OCI-M1 (cell line): ENCODE data around the gene RPL37A.
"Not testable (repeated sequence)": the region's sequence is repeated elsewhere in the genome, so short reads cannot be mapped to it uniquely, and the experiment has no call there.

Source experiments
- DNase-seq: peaks from one replicate; lab custom pipeline; 2025; lab: John Stamatoyannopoulos, UW

RPL37A gene

DNA sequence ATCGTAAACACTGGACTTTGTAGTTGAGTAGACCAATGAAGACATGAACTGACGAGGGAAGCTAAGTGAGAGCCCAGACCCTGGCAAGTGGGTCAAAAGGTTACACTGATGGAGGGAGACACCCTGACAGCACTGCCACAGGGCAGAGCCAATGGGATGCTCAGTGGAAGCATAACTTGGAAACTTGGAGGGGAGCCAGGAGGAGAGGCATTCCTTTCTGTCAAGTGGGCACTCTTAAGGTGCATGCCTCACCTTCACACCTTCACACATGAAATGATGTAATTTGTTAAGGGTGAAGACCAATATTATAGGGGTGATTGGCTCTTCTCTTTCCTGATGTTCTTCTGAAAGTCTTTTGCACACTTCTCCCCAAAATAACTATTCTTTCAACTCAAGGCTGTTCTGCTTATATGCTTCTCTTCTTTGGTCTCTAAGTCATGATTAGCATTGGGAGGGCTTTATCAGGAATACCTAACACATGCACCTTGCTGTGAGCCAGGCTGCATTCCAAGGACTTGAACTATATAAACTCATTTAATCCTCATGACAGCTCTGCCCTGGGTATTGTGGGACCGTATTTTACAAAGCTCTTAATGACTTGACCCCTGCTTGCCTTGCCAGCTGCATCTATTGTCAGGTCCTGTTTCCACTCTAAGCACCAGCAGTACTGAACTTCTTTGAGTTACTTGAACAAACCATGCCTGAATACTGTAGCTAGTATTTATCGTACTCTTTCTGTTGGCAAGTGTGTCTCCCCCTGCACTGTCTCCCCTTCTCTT, 19.0 kb downstream of the RPL37A start:
- no peak for DNase-seq

DNA sequence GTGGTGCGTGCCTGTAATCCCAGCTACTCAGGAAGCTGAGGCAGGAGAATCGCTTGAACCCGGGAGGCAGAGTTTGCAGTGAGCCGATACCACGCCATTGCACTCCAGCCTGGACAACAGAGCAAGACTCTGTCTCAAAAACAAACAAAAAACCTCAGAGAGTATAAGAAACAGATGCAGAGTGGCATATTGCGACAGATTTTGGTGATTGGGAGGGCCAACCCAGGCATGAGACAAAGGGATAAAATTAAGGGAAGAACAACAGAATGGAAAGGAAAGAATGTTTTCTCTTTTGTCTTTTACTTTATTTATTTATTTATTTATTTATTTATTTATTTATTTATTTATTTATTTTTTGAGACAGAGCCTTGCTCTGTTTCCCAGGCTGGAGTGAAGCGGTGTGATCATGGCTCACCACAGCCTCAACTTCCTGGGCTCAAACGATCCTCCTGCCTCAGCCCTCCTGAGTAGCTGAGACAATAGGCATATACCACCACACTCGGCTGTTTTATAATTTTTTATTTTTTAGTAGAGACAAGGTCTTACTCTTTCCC, 20.0 kb downstream of the RPL37A start:
- DNase-seq, result not testable (repeated sequence)

DNA sequence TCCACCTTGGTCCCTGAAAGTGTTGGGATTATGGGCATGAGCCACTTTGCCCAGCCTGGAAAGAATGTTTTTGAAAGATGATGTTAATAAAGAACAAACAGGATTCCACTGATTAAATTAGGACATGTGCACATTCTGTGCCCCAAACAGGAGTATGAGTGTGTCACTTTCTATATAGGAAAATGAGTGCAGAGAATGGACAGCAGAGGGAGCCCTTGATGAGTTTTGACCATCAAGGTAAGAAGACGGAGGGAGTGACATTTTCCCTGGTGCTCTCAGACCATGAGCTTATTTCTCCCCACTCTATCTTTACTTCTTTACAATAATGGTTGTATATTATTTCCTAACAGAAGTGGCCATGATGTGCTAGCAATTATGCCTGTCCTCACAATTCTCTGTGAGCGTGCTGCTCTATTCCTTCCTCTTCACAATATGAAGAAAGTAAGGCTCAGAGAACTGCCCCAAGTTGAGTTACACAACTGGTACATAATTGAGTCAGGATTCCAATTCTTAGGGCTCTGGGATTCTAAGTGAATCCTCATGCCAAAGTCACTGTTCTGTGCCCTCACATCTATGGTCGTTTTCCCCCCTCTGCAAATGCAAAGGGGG, 20.6 kb downstream of the RPL37A start:
- DNase-seq, result peak; percentile 85

DNA sequence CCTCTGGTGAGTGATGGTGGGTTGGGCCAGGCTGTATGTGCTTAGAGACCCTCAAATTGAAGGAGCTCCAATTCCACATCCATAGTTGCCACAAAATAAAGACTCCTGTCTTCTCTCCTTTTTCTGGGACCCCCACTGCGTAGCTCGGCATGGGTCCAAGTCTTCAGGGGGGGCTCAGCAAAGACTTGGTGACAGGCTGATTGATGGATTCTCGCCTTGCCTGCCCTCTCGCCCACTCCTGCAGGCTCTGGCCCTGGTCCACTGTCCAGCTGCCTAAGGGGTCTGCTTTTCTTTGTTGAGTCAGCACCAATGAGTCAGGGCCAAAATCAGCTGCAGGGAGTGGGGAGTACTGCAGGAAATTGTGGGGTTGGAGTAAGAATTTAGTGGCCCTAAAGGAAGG, 21.5 kb downstream of the RPL37A start:
- no peak for DNase-seq

DNA sequence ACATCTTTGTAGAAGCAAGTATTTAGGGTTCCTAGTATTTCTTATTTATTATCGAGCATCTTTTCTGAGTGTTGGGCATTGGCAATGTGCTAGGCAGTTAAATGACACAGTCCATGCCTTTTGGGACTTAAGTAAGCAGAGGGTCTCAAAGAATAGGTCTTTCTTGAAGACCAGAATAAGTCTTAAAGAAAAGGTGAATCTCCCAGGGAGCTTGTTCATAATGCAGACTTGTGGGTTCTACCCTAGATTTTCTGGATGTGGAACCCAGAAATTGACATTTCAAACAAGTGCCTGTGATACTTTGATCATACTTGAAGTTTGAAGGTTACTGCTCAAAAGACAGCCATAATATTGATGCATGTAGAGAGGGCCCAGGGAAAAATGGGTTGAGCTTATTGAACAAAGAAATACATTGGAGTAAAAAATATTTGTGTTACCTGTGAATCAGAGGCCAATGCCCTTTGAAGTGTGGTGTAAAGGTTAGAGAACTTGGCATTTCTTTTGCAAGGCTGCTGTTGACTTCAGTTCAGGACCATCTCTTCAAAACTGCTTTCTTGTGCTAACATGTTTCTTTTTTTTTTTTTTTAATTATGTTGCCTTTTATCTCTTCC, 24.4 kb downstream of the RPL37A start:
- DNase-seq, result no peak

DNA sequence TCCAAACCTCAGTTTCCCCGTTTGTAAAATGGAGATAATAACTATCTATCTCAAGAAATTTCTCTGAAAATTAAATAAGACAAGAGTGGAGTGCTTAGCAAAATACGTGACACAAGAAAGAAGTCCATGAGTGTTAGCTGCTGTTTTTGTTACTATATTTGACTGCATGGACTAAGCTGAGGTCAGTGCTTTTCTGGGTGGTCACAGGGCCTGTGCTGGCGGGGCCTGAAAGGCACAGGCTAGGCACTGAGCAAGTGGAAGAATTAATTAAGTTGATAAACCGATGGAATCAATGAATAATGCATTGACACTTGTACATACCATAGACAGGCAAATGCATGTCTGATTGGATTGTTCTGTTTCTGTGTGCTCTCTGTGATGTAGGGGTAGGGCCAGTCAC, 27.3 kb downstream of the RPL37A start:
- no peak for DNase-seq

DNA sequence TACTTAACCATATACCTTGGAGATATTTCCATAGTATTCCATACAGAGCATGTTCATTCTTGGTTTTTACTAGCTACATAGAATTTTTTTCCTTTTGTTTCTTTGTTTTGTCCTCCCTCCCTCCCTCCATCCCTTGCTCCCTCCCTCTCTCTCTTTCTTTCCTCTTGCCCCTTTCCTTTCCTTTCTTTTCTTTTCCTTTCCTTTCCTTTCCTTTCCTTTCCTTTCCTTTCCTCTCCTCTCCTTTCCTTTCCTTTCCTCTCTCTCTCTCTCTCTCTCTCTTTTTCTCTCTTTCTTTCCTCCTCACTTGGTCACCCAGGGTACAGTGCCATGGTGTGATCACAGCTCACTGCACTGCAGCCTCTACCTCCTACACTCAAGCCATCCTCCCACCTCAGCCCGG, 28.3 kb downstream of the RPL37A start:
- DNase-seq, result no peak

DNA sequence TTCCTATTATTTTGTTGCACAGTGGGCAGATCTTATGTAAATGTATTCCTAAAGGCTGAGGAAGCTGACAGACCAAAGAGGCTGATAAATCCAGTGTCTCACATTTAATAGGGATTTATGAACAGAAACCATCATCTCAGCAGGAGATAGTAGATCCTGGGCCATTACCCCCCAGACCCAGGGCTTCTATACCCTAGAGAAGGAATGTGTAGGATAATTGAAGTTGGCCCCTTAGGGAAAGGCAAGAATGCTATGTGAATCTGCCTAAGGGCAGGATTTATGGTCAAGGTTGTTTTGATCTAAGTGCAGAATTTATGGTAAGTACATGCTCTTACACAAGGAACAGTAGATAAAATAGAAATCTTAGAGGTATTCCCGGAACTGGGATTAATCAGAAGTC, 29.0 kb downstream of the RPL37A start:
- no peak for DNase-seq

DNA sequence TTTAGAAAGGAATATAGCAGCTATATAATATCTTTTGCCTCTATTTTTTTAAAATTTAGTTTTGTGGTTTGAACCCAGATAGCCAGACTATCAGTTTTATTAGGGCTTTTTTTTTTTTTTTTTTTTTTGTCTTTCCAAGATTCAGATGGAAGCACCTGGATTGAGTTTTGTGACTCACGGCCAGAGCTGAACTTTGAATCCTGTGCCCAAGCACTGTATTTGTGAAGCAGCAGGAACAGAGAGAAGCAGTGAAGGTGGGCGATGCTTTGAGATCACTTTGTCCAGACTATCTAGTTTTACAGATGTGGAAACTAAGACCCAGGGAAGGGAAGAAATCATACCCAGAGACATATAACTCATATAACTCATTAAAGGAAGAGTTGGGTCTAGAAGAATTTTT, 33.9 kb downstream of the RPL37A start:
- DNase-seq, result no peak

DNA sequence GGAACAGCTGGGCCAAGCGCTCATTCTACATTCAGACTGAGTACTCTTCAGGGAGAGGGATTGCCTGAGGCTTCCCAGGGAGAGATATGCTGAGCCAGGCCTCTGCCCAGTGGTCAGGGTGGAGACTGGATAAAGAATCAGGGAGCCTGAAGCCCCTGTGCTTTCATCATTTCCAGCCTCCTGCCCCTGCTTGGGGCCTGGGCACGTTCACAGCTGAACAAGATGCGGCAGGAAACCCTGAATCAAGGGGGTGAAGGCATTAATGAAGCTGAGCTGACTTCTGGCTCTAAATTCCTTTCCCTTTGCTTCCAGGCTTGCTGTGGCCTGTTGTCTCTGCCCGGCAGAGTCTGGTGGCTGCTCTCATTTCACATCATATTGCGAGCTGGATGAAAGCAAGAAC, 35.0 kb downstream of the RPL37A start:
- no peak for DNase-seq

DNA sequence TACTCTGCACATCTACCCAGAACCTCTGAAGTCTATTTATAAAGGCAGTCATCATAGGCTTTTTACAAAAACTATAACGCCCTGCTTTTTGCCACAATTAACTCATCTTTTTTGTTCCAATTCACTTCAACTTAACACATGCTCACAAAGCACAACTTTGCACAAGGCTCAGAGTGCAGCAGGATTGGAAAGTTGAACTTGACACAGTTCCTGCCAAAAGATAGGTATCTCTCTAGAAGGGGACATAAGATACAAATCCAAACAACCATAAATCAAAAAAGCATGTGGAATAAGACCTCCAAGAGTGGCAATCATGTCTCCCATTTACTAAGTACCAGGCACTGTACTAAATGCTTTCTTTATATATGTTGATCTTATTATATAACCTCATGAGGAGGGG, 36.2 kb downstream of the RPL37A start:
- DNase-seq, result no peak

DNA sequence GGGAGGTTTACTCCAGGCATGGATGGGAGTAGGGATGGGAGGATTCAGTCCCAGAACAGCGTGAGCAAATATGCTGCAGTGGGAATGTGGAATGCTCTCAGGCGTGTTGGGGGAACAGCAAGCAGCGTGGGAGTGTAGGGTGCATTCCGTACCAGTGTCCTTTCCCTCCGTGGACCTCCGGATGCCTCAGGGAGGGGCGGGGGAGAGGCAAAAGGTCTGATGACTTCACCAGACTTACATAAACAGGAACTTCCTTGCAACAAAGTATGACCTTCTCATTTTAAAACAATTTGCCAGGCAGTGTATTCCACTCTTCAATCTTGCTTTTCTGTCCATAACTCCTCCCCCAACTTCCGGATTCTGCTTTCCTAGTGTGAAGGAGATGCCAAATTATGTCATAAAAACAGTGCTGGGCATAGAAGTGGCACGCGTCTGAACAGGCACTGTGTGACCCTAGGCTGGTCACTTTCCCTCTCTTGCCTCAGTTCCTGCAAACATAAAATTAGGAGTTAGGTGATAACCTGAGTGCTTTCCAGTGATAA, 36.9 kb downstream of the RPL37A start:
- DNase-seq, result peak; percentile 28

DNA sequence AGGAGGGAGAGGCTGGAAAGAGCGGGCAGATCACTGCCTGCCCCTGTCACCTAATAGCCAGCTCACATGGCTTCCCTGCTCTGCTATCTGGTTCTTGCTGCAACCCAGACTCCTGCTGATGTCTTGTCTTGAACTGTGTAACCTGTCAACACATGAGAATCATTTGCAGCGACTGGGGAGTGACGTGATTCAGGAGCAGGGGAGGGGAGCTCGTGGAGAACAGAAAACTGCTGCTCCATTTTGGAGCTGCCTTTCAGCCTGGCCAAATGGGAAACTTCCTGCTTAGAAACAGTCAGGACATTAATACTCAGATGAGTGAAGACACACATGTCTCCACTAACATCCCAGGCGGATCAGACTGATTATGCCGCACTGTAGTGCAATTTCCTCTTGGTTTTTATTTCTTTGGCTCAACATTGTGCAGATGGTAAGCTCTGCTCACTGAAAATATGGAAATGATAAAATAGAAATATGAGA, 38.1 kb downstream of the RPL37A start:
- no peak for DNase-seq

DNA sequence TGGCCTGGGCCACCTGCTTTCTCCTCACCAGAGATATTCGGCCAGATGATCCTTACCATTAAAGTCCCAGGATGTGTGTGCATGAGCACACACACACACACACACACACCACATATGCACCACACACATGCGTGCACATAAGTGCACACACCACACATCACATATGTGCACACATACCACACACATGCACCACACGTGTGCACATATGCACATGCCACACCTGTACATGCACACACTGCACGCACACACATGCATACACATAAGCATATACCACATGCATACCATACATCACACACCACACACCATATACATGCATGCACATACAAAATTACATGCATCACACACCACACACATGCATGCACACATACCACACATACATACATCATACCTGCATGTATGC, 38.7 kb downstream of the RPL37A start:
- no peak for DNase-seq

DNA sequence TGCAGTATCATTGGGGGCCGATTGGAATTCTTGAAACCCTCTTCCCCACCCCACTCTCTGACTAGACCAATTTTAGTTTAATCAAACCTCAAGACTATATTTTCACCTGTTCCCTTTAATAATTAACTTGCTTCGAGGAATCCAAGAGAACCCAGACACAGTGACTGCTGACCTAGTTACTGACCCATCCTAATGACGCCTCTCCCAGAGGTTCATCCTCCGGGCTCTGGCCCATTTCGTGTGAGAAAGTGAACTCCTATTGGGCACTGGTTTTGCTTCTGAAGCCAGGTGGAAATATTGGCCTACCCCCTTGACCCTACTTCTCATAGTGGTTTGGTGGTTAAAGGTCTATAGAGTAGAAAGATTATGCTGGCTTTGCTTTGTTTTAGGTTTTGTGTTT, 39.9 kb downstream of the RPL37A start:
- no peak for DNase-seq

DNA sequence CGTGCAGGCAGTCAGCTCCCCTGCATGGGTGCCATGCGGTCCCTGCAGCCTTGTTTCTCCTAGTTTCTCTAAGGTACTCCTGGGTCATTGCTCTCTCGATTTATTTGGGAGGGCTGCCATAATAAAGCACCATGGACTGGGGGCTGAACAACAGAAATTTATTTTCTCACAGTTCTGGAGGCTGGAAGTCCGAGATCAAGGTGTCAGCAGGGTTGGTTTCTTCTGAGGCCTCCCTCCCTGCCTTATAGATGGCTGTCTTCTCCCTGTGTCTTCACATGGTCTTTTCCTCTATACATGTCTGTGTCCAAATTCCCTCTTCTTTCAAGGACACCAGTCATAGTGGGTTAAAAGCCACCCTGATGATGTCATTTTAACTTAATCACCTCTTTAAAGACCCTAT, 40.5 kb downstream of the RPL37A start:
- no peak for DNase-seq

DNA sequence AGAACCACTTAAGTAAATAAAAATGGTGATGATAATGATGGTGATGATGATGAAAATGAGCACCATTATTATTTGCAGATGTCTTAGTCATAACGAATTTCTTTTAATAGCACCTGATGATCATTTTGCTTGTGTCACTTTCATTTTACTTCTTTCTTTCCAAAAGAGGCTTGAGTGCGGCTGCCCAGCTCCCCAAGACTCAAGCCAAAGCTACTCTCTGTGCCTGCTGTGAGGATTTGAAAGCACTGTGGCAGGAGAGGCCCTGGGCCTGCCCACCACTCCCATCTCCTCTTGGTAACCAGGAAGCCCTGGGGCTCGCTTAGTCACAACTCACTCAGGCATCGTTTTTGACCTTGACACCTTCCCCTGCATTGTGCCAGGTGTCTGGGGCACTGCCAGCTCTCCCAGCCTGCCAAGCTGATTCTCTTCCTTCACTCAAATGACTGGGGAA, 41.2 kb downstream of the RPL37A start:
- no peak for DNase-seq

DNA sequence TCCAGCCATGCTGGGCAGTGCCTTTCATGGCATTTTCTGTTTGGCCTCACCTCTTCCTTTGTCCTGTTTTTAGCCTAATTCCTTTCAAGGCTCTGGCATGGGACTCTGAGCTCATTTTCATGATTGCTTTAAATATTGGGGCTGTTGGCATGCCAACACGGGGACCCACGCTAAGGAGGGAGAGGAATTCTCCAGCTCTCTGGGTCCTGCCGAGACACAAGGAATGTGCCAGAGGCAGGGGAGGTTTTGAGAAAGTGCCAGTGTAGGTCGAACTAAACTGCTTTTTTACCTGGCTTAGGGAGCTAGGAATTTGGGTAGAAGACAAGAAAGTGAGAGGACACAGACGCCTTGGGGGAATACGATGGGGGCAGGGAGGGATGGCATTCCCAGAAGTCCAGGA, 42.3 kb downstream of the RPL37A start:
- DNase-seq, result no peak

DNA sequence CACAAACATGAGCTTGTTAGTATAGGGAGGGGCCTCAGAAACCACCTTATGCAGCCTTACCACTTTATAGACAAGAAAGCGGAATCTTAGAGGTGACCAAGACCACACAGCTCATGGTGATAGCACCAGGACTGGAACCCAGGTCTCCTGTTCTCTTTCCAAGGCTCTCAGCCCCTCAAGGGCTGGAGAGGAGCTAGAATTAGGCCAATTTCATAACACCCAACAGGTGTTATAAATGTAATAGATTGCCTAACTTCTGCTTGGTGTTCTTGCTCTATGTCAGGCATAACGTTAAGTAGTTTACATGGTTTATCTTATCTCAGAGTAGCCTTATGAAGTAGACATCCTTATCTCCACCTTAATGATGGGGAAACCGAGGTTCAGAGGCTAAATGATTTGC, 42.9 kb downstream of the RPL37A start:
- DNase-seq, result no peak

DNA sequence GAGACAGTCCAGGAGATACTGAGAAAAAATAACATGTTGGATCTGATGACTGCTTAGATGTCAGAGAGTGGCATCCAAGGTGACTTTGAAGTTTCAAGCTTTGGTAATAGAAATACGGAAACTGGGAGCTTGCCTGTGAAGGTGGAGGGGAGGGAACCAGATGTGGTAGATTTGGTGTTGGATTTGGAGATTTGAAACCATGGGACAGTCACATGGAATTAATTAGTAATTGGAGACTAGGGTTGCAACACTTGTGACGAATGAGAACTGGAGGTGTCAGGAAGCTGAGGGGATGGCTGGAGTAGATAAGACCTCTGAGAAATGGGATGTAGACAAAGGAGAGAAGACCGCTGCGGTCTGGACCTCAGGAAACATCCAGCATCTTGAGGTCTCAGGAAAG, 46.7 kb downstream of the RPL37A start:
- peak; percentile 74 for DNase-seq

DNA sequence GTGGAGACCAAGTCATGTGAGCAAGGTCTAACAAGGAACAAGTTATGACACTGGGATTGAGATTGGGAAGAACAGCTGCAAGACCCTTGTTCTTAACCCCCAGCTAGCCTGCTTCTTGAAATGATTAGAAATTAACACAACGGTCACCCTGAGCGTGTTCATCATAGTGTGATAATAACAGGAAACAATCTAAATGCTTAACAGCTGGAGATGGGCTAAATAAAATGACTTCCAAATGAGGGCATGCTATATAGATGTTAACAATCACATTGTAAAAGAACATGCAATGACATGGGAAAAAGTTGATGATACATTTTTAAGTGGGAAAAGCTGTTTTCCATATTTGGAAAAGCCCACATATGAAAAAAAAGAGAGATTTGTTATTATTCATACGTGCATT, 47.6 kb downstream of the RPL37A start:
- no peak for DNase-seq

DNA sequence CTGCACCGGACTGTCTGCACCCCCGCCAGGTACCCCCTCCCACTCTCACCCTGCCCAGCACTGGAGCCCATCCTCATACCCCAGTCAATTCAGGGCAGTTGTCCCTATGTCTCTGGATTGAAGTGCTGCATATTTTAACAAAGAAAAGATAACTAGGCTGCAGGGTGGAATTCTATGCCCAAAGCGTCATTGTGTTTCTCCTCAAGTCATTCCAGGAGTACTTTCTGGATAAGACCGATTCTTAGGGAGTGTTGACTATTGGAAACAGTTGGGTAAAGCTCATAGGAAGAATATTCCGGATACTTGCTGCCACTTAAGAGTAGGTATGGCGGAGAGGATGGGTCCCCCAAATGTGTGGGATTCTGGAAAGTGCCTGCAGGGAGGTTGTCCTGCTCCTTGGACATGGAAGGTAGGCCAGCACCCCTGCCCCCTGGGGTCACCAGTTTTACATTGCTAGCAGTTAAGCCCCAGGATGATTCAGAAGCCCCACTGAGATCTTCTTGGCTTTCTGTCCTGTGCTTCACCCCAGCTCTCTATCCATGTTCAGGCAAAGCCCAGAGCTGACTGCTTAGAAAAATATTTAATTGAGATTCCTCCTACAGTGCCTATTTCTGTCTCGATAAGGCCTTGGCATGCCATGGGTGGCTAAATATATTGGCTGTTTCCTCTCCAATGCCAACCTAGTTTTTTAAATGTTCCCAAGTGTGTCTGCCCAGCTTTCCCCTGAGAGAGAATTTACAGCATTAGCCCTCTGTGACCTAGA, 48.2 kb downstream of the RPL37A start:
- DNase-seq, result no peak
